Measurements from ENCODE around the gene ACOT8. TPM values are rescaled to one million over a fixed set of nuclear protein-coding genes. Genes with fewer than 3 reads are reported as not detected.

ACOT8 gene
- total and polyA plus RNA-seq, 2 of the 8 experiments (the other 6 are each of a cell fraction or from before 2014, with no cell fraction given): 37.6 to 88.8 TPM

DNA sequence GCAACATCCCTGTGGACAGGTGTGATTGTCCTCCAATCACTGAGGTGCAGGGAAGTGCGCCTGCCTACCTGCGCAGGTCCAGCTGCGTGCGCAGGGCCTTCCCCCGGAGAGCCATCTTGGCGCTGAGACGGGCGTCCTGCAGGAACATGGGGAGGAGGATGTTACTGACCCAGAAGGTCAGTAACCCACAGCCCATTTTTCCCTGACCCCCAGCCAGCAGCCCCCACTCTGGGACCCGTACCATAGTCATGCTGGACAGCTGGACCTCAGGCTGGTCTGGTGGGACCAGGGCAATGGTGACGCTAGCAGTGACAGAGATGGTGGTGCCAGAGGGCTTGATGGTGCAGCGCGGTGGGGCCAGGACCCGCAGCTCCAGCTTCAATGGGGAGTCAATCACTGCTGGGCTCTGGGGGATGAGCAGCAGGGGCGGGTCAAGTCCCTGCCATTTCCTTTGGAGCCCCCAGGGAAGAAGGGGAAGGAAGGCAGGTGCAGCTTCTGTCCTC lies 45.1 kb upstream of the ACOT8 start:
- Histone ChIP-seq H3K27ac (ENCODE audit: low read depth, low read length) (no peak overlapping the region), H3K4me3 (ENCODE audit: extremely low read depth in 1 of 4, insufficient read depth in 2 of 4, low read depth in 3 of 4, low read length in 4 of 4) (no peak overlapping the region), H3K4me1 (replicated peaks in 1 of 4; ENCODE audit: control insufficient read depth in 3 of 4, insufficient read depth in 4 of 4, low read length in 3 of 4) (no peaks in the 10 kb centered on the region), H3K79me2 (ENCODE audit: control insufficient read depth in 1 of 2, insufficient read depth in 2 of 2, low read length in 2 of 2) (no peaks in the 10 kb centered on the region), H4K20me1 (replicated peaks in 1 of 2; ENCODE audit: control insufficient read depth in 1 of 2, insufficient read depth in 2 of 2, low read length in 2 of 2) (peaks cover 0 to 7% of the 10 kb centered on the region in 2 experiments), H2AK5ac (ENCODE audit: low read depth, low read length) (no peak overlapping the region), H4K8ac (ENCODE audit: extremely low read depth, insufficient read depth, low read length) (no peak overlapping the region), H2BK12ac (ENCODE audit: low read depth, low read length) (no peak overlapping the region), H3K9ac (replicated peaks in 1 of 4; ENCODE audit: extremely low read depth in 1 of 4, low read depth in 3 of 4, low read length in 3 of 4) (no peak overlapping the region), H3K14ac (ENCODE audit: insufficient read length) (no peak overlapping the region), H2BK15ac (ENCODE audit: low read length) (no peak overlapping the region), H2BK5ac (ENCODE audit: low read depth, low read length) (no peak overlapping the region), H4K5ac (ENCODE audit: insufficient read length, low read depth, low read length) (no peak overlapping the region), H3K79me1 (ENCODE audit: low read depth, low read length) (no peaks in the 10 kb centered on the region), H3K4ac (replicated peaks; ENCODE audit: insufficient read length, low read depth, low read length) (no peak overlapping the region), H2AFZ (ENCODE audit: low read length) (no peak overlapping the region), H4K91ac (replicated peaks; ENCODE audit: insufficient read length, low read length) (no peak overlapping the region), H2BK20ac (ENCODE audit: low read length) (no peak overlapping the region), H3K36me3 (ENCODE audit: control insufficient read depth in 2 of 4, insufficient read depth in 4 of 4, low read length in 3 of 4) (peaks cover 12 to 70% (median 53%) of the 10 kb centered on the region in 4 experiments), H3K27me3 (replicated peaks in 1 of 4; ENCODE audit: control insufficient read depth in 3 of 4, extremely low read depth in 1 of 4, insufficient read depth in 3 of 4, low read length in 3 of 4) (no peaks in the 10 kb centered on the region), H3K23me2 (ENCODE audit: low read depth, low read length) (no peaks in the 10 kb centered on the region), H3K56ac (replicated peaks; ENCODE audit: insufficient read length, low read depth, low read length) (no peak overlapping the region), H3K4me2 (ENCODE audit: insufficient read depth in 1 of 2, low read depth in 2 of 2, low read length in 2 of 2) (no peak overlapping the region), H3K9me3 (ENCODE audit: insufficient read depth in 2 of 2, low read depth in 1 of 2, low read length in 1 of 2) (no peaks in the 10 kb centered on the region), H2BK120ac (replicated peaks; ENCODE audit: low read depth, low read length) (no peak overlapping the region), H3K23ac (ENCODE audit: insufficient read length) (no peak overlapping the region), H3K18ac (ENCODE audit: extremely low read depth, low read length) (no peak overlapping the region)
- TF ChIP-seq, protein P1, sequence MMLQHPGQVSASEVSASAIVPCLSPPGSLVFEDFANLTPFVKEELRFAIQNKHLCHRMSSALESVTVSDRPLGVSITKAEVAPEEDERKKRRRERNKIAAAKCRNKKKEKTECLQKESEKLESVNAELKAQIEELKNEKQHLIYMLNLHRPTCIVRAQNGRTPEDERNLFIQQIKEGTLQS (IDR thresholded peaks at IDR 0.05; ENCODE audit: insufficient read depth, low read depth, low read length): no peak
- TF ChIP-seq GABPA (IDR thresholded peaks at IDR 0.05; ENCODE audit: borderline replicate concordance, insufficient read depth, low read length): no peak
- no peak for TF ChIP-seq FOSL1 (IDR thresholded peaks at IDR 0.05; ENCODE audit: insufficient read depth, low read depth, low read length)
- WGBS, 2 experiments (ENCODE audit: extremely low coverage in 1 of 2, insufficient coverage in 1 of 2, insufficient read length in 1 of 2, insufficient replicate concordance in 2 of 2, low coverage in 1 of 2, low lambda C conversion rate in 2 of 2, missing lambda C conversion rate in 1 of 2): 94% methylated on average over 14 of the region's 14 CpGs; no CpG with 5 or more reads in 1 of the 2 experiments
- ChIA-PET POLR2A (ENCODE audit: partially characterized antibody) (interaction anchor here (0.8 to 5.6 kb wide), 11 partner anchors 8 to 49 kb away, joined by 3 to 49 read pairs (median 4); partner anchors contain the start of genes CTSA, NEURL2 and PCIF1), CTCF (ENCODE audit: partially characterized antibody) (interaction anchor here (1.4 to 3.0 kb wide), 3 partner anchors 10 to 69 kb away, joined by 3 to 24 read pairs (median 4); partner anchors contain the start of genes CTSA and NEURL2)
- FAIRE-seq: no peak
- DNase-seq (ENCODE audit: low read depth in 1 of 2, low spot score in 2 of 2): no peak

Data from H1 (cell line).